Pancreas (tissue), 10 donors: ENCODE measurements around the gene ST6GALNAC3. TPM values are rescaled to one million over a fixed set of nuclear protein-coding genes. Genes with fewer than 3 reads are reported as not detected.

Experiments
- ATAC-seq, 4 donors: fragments of 200-7000 bp; cut with Tn5 transposase; one replicate each; pipeline versions ENCODE4 v1.8.0 to v1.9.1; 2020; ENCODE audit warnings: mild to moderate bottlenecking in 4 of 4, moderate library complexity in 4 of 4
- DNase-seq, 6 donors: peaks; one replicate each; pipeline ENCODE4 v3.0.0-alpha.2; 2020
- FAIRE-seq: peaks from 2 replicates; lab custom pipeline; 2012; peaks lifted over from hg19 to GRCh38; lab: Jason Lieb, UNC
- H3K27ac ChIP-seq, 4 donors: fragments of 200-600 bp; sonication (generic); 1 replicate in 3 of 4; 2 replicates in 1 of 4; pipeline versions ENCODE4 v1.5.0 to v1.8.0; 2020
- H3K27me3 ChIP-seq, 4 donors: fragments of 200-600 bp; one replicate each; pipeline ENCODE4 v1.8.0; 2021
- H3K36me3 ChIP-seq, 3 donors: fragments of 200-600 bp; sonication (generic) in 1 of 3; one replicate each; pipeline versions ENCODE4 v1.5.0 to v1.8.0; 2020 to 2021
- H3K4me1 ChIP-seq, 3 donors: fragments of 200-600 bp; one replicate each; pipeline ENCODE4 v1.8.0; 2021
- H3K4me3 ChIP-seq, 4 donors: fragments of 200-600 bp; sonication (generic) in 2 of 4; one replicate each; pipeline versions ENCODE4 v1.5.0 to v1.8.0; 2020 to 2021
- H3K9me3 ChIP-seq, 4 donors: fragments of 200-600 bp; one replicate each; pipeline ENCODE4 v1.8.0; 2021
- CTCF ChIP-seq, 4 donors: fragments of 200-600 bp; sonication (generic) in 3 of 4; IDR thresholded peaks; one replicate each; pipeline versions ENCODE4 v1.5.0 to v1.8.0; 2021; ENCODE audit warnings: antibody characterized with exemption in 4 of 4
- WGBS, 2 donors: extraction: QIAGEN DNeasy Blood & Tissue Kit; methylation state at CpG; one replicate each; pipeline ENCODE4 v1.1.7; 2013; 5-methylcytosine and 5-hydroxymethylcytosine counted together
- intact Hi-C, 3 donors: fragments of 100-400 bp; cut with DNase I; formaldehyde crosslinking; loops; one replicate each; pipeline versions ENCODE4 v1.11.1 to v1.14.2; 2022
- polyA plus RNA-seq, 2 donors: library from polyadenylated mRNA; stranded (reverse); fragments of 200-250 nt; gene quantifications; one replicate each; pipeline ENCODE4 v1.2.3, GENCODE V29; 2013
- total RNA-seq, 6 donors: library from RNA; stranded (reverse); fragmentation: NEBNext Ultra II Directional in 4 of 6; extraction: Animal tissue kit (Norgen Biotek cat#: 25700) in 4 of 6; gene quantifications; one replicate each; pipeline versions ENCODE4 v1.2.1 to v1.2.4, GENCODE V29; 2021 to 2023
- donor health status: healthy with polysubstance abuse.
- donor health status: DM: no; HTN: no; CAD: no; lungs with moderate emphysema.
- donor health status: DM: no; HTN: no; CAD: no.
- donor health status: control.
- donor health status: control.
- donor health status: Bipolar disorder and iron deficiency.
- donor health status: DM: yes; HTN: yes; CAD: no.
- donor health status: DM: no; HTN: no; CAD: no.
- donor health status: DM: no; HTN: no; CAD: no.
- donor health status: DM: yes; HTN: yes; CAD: no.

ST6GALNAC3 gene
- total and polyA plus RNA-seq, 8 donors = 0.35 to 2.0 (median 0.80) TPM

GRCh38 chr1:76054359-76054758, 20.2 kb upstream of the ST6GALNAC3 start:
- DNase-seq = no peak
- FAIRE-seq = no peak
- 69 to 72% methylated on average over 2 of the region's 2 CpGs for WGBS, 2 donors
- no peaks in the 10 kb centered on the region for H3K4me1 ChIP-seq
- ATAC-seq = no peak
- H3K4me3 ChIP-seq = no peak overlapping the region
- H3K9me3 ChIP-seq = no peaks in the 10 kb centered on the region
- intact Hi-C loops = no loop called here
- H3K27ac ChIP-seq = no peak overlapping the region
- H3K36me3 ChIP-seq = no peaks in the 10 kb centered on the region
- H3K27me3 ChIP-seq = no peaks in the 10 kb centered on the region
- no peak for TF ChIP-seq CTCF (IDR thresholded peaks at IDR 0.05)

GRCh38 chr1:76055987-76056386, 18.6 kb upstream of the ST6GALNAC3 start:
- no peak for FAIRE-seq
- H3K27me3 ChIP-seq = no peaks in the 10 kb centered on the region
- TF ChIP-seq CTCF (IDR thresholded peaks at IDR 0.05) = no peak
- no peak overlapping the region for H3K27ac ChIP-seq
- no peak for DNase-seq
- no peak for ATAC-seq
- H3K9me3 ChIP-seq = no peaks in the 10 kb centered on the region
- intact Hi-C loops = no loop called here
- 65 to 72% methylated on average over 4 of the region's 4 CpGs for WGBS, 2 donors
- H3K36me3 ChIP-seq = no peaks in the 10 kb centered on the region
- H3K4me3 ChIP-seq = no peak overlapping the region
- no peaks in the 10 kb centered on the region for H3K4me1 ChIP-seq

GRCh38 chr1:76059451-76059850, 15.1 kb upstream of the ST6GALNAC3 start:
- Histone ChIP-seq H3K27ac (no peak overlapping the region), H3K9me3 (no peaks in the 10 kb centered on the region), H3K4me3 (no peak overlapping the region), H3K36me3 (no peaks in the 10 kb centered on the region), H3K4me1 (no peaks in the 10 kb centered on the region), H3K27me3 (no peaks in the 10 kb centered on the region)
- ATAC-seq (no peak), FAIRE-seq (no peak), DNase-seq (no peak)
- WGBS, 2 donors = 24 to 35% methylated on average over 2 of the region's 2 CpGs
- intact Hi-C loops = no loop called here
- TF ChIP-seq CTCF (IDR thresholded peaks at IDR 0.05) = no peak

- intact Hi-C loops = no loop called here
- DNase-seq (no peak), ATAC-seq (no peak), FAIRE-seq (no peak)
- Histone ChIP-seq H3K4me3 (no peak overlapping the region), H3K4me1 (no peaks in the 10 kb centered on the region), H3K27ac (no peak overlapping the region), H3K27me3 (no peaks in the 10 kb centered on the region), H3K9me3 (no peaks in the 10 kb centered on the region), H3K36me3 (no peaks in the 10 kb centered on the region)
- no peak for TF ChIP-seq CTCF (IDR thresholded peaks at IDR 0.05)
- WGBS, 2 donors = 52 to 73% methylated on average over 3 of the region's 3 CpGs
Measured at GRCh38 chr1:76065270-76065669, 9.3 kb upstream of the ST6GALNAC3 start.

GRCh38 chr1:76066394-76066793, 8.2 kb upstream of the ST6GALNAC3 start:
- no peak for FAIRE-seq
- Histone ChIP-seq H3K4me1 (no peaks in the 10 kb centered on the region), H3K4me3 (no peak overlapping the region), H3K27me3 (no peaks in the 10 kb centered on the region), H3K27ac (no peak overlapping the region), H3K9me3 (no peaks in the 10 kb centered on the region), H3K36me3 (no peaks in the 10 kb centered on the region)
- intact Hi-C loops = no loop called here
- no peak for ATAC-seq
- no peak for TF ChIP-seq CTCF (IDR thresholded peaks at IDR 0.05)
- no peak for DNase-seq
